ENCODE data around the gene GTF3C2. TPM values are rescaled to one million over a fixed set of nuclear protein-coding genes. Genes with fewer than 3 reads are reported as not detected.

Gene GTF3C2
- total and polyA plus RNA-seq, 9 of the 15 experiments (the other 6 are each of a cell fraction or from before 2014, with no cell fraction given), result 35.5 to 96.8 (median 53.0) TPM

- TF ChIP-seq CTCF (IDR thresholded peaks at IDR 0.05 in 2 of 3, conservative IDR thresholded peaks at IDR 0.05 in 1 of 3; ENCODE audit: insufficient read depth in 2 of 3, low read depth in 1 of 3, low read length in 3 of 3), result peak; percentile 57 to 64 (median 58)
- TF ChIP-seq FOXA1 (IDR thresholded peaks at IDR 0.05; ENCODE audit: borderline replicate concordance), result no peak
- TF ChIP-seq STAG1 (CRISPR knock-in tag; IDR thresholded peaks at IDR 0.05; ENCODE audit: borderline replicate concordance), result peak; percentile 54; the same call in 1 of the 2 replicates
- peak; percentile 45; the same call in 1 of the 2 replicates for TF ChIP-seq DEAF1 (CRISPR knock-in tag; IDR thresholded peaks at IDR 0.05)
- peak; percentile 58; the same call in 1 of the 2 replicates for TF ChIP-seq REST (IDR thresholded peaks at IDR 0.05; ENCODE audit: borderline replicate concordance)
- no peak for TF ChIP-seq REST (CRISPR knock-in tag; IDR thresholded peaks at IDR 0.05; ENCODE audit: low read depth)
Measured at GRCh38 chr2:27291865-27292264, 64.7 kb downstream of the GTF3C2 start (continued).
